T-helper 17 cell (primary cell): ENCODE results near the gene RAPGEF1. TPM values are rescaled to one million over a fixed set of nuclear protein-coding genes. Genes with fewer than 3 reads are reported as not detected.

Experiments
- ATAC-seq: fragments of 150-1000 bp; cut with Tn5 transposase; 2 replicates; pipeline ENCODE4 v1.10.0; 2021; ENCODE audit warnings: mild to moderate bottlenecking, moderate library complexity
- DNase-seq, 3 donors: peaks; one replicate each; pipeline versions ENCODE4 v3.0.0 to v3.0.0-alpha.2; 2020 to 2021
- H3K9me3 ChIP-seq: one replicate; pipeline ENCODE4 v1.7.0; 2013; ENCODE audit warnings: low read length, mild to moderate bottlenecking; ENCODE audit not compliant: control insufficient read depth, poor library complexity, severe bottlenecking
- H3K27ac Mint-ChIP-seq: one replicate; pipeline ENCODE4 v1.8.0; 2022; ENCODE audit warnings: mild to moderate bottlenecking, moderate library complexity, mixed read lengths
- H3K27me3 Mint-ChIP-seq: one replicate; pipeline ENCODE4 v1.8.0; 2022; ENCODE audit warnings: mixed read lengths
- H3K36me3 Mint-ChIP-seq: one replicate; pipeline ENCODE4 v1.8.0; 2022; ENCODE audit warnings: low read depth, mixed read lengths
- H3K4me1 Mint-ChIP-seq: one replicate; pipeline ENCODE4 v1.8.0; 2022; ENCODE audit warnings: mild to moderate bottlenecking, mixed read lengths
- H3K4me3 Mint-ChIP-seq: one replicate; pipeline ENCODE4 v1.8.0; 2022; ENCODE audit warnings: mild to moderate bottlenecking, moderate library complexity, mixed read lengths
- total RNA-seq, 4 donors: library from RNA in 2 of 4; stranded (reverse) in 2 of 4; gene quantifications; one replicate each; pipeline ENCODE4 v1.2.3 and lab custom pipeline; 2022 to 2026

Gene RAPGEF1
- total RNA-seq, 2 donors from 2014 or later: 176 to 209 TPM

DNA sequence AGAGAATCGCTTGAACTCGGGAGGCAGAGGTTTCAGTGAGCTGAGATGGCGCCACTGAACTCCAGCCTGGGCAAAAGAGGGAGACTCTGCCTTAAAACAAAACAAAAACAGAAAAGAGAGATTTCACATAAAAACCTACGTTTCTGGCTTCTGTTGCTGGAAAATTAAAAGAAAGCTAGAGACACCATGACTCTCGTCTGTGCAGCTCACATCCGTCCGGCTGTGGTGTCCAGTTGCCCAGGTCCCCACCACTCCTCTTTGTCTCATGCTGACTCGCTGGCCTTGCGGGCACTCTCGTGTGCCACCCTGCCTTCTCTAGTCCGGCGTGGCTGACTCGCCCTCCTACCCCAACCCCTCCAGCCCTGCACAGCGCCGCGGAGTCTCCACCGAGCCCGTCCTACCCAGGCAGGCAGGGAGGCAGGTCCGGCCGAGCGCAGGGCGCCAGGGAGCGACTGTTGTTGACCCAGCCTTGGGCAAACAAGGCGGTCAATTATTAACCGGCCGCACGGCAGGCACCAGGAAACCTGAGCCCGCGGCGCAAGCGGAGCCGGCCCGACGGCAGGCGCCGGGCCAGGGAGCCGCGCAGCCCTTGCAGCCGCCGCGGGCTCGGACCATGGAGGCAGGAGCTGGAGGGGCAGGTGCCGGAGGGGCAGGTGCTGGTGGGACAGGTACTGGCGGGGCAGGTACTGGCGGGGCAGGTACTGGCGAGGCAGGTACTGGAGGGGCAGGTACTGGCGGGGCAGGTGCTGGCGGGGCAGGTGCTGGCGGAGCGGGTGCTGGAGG lies 194.7 kb downstream of the RAPGEF1 start, which contains the start of gene PRRT1B:
Gene PRRT1B (plus strand): TSS at position 521 of the 783 bp plus-strand sequence. CDS start 93 bp downstream, at position 614.
- DNase-seq (no peak), ATAC-seq (no peak)
- Mint-ChIP-seq H3K36me3 (peaks cover 9% of the 10 kb centered on the region), H3K27me3 (peaks cover 33% of the 10 kb centered on the region), H3K4me1 (peaks cover 9% of the 10 kb centered on the region), H3K27ac (no peak within 1 kb of the TSS), H3K4me3 (peak within 1 kb of the TSS; percentile 77)
- H3K9me3 ChIP-seq: peaks cover 7% of the 10 kb centered on the region

DNA sequence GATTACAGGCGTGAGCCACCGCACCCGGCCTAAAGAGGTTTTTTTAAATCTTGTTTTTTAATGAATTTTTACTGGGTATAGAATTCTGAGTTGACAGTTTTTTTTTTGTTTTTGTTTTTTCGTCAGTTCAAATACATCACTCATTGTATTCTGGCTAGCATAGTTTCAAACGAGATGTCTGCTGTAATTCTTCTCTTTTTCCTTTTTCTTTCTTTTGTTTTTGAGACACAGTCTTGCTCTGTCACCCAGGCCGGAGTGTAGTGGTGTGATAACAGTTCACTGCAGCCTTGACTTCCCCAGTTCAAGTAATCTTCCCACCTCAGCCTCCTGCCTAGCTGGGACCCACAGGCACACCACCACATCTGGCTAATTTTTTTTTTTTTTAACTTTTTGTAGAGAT lies 196.7 kb downstream of the RAPGEF1 start:
- Mint-ChIP-seq H3K27ac (no peak overlapping the region), H3K4me1 (peaks cover 15% of the 10 kb centered on the region), H3K4me3 (no peak overlapping the region), H3K36me3 (peaks cover 7% of the 10 kb centered on the region), H3K27me3 (peaks cover 13% of the 10 kb centered on the region)
- peaks cover 7% of the 10 kb centered on the region for H3K9me3 ChIP-seq
- no peak for ATAC-seq
- no peak for DNase-seq

DNA sequence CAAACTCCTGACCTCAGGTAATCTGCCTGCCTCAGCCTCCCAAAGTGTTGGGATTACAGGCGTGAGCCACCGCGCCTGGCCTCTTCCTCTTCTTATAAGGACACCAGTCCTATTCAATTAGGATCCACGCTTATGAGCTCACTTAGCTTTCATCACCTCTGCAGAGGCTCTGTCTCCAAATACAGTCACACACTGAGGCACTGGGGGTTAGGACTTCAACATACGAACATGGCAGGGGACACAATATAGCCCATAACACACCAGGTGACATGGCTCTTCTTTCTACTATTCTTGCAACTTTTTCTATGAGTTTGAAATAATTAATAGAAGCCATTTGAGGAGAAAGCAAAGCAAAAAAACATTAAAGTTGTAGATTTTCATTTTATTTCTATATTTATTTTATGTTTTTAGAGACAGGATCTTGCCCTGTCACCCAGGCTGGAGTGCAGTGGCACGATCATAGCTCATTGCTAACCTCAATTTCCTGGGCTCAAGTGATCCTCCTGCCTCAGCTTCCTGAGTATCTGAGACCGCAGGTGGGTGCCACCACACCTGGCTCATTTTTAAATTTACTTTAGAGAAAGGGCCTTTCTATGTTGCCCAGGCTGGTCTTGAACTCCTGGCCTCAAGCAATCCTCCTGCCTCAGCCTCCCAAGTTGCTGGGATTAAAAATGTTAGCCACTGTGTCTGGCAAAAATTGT lies 200.5 kb downstream of the RAPGEF1 start:
- peaks cover 7% of the 10 kb centered on the region for H3K9me3 ChIP-seq
- Mint-ChIP-seq H3K4me1 (peaks cover 15% of the 10 kb centered on the region), H3K4me3 (peak overlapping the region; percentile 66), H3K36me3 (no peaks in the 10 kb centered on the region), H3K27ac (peak overlapping the region; percentile 84), H3K27me3 (no peaks in the 10 kb centered on the region)
- DNase-seq (no peak), ATAC-seq (peak; percentile 87)

DNA sequence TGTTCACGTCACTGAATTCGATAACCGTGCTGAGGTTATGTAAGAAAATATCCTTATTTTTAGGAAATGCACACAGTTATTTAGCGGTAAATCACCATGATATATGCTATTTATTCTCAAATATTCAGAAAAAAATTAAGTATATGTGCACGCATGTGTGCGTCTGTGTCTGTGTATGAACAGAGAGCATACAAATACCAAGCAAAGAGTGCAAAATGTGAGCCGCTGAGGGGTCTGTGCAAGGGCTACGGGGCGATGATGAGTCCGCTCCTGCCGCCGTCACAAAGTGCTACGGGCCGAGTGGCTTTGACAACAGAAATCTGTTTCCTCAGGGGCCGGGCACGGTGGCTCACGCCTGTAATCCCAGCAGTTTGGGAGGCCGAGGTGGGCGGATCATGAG lies 201.9 kb downstream of the RAPGEF1 start:
- H3K27ac Mint-ChIP-seq: no peak overlapping the region
- no peaks in the 10 kb centered on the region for H3K27me3 Mint-ChIP-seq
- no peaks in the 10 kb centered on the region for H3K36me3 Mint-ChIP-seq
- DNase-seq (no peak), ATAC-seq (no peak)
- H3K4me3 Mint-ChIP-seq: no peak overlapping the region
- no peaks in the 10 kb centered on the region for H3K9me3 ChIP-seq
- peaks cover 15% of the 10 kb centered on the region for H3K4me1 Mint-ChIP-seq

DNA sequence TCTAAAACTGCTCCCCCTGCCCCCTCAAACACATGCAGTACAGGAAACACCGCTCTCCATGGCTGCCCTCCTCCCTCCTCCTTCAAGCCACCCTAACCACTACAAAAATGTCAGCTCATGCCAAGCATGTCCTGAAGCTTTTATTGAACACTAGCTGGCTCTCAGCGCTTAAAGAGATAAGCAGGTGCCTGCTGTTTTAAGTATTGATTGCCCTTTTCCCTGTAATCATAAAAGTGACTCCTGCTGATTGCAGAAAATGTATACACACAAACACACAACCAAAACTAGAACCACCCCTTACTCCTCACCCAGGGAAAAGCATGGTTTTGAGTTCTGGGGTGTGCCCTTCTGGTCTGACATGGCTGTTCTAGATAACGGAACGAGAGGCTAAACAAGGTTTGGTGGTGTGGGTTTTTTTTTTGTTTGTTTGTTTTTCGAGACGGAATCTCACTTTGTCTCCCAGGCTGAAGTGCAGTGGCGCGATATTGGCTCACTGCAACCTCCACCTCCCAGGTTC lies 205.1 kb downstream of the RAPGEF1 start:
- H3K9me3 ChIP-seq: no peaks in the 10 kb centered on the region
- peak overlapping the region; percentile 57 for H3K4me3 Mint-ChIP-seq
- ATAC-seq (peak; percentile 23), DNase-seq (no peak)
- peaks cover 11% of the 10 kb centered on the region for H3K4me1 Mint-ChIP-seq
- no peaks in the 10 kb centered on the region for H3K36me3 Mint-ChIP-seq
- H3K27me3 Mint-ChIP-seq: no peaks in the 10 kb centered on the region
- no peak overlapping the region for H3K27ac Mint-ChIP-seq

DNA sequence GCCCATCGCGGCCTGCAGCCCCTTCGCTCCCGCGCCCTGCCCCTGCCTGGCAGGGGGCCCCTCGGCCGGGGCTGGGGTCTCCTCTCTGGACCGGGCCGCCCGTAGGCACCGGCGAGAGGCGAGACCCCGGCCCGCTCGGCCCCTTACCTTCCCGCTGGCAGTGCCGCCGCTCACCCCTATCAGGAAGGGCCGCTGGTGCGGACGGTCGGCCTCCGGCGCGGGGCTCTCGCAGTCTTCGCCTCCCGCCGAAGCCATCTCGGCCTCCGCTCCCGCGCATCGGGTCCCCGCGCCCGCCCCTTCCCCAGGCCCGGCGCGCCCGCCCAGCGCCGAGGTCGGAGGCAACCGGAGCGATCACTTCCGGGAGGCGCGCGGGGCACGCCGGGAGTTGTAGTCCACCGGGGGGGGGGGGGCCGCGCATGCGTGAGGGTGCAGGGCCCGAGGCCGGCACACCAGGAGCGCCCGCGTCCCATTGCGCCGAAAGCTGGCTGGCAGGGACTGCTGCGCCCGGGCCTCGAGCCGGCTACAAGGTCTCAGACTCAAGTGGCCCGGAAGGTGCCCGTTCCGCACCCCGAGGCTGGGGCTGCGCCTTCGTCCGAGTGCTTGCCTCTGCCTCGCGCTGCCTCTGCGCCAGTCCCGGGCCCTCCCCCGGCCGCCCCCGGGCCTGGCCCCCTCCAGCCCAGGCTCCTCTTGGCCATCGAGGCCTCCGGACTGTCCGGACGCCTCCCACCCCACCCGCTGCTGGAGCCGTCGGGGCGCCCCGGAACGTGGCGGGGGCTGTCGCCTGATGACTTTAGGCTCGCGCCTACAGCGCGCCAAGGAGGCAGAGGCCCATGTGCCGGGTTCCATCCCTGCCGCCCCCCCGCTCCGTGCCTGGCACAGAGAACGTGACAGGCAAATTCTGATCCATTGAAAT lies 208.7 kb downstream of the RAPGEF1 start, which contains the start of gene UCK1:
Gene UCK1 (minus strand): TSS at position 344 of the 913 bp plus-strand sequence. CDS start 89 bp downstream, at position 255.
- ATAC-seq (peak; percentile 98), DNase-seq (peak; percentile 61 to 76 (median 74))
- no peaks in the 10 kb centered on the region for H3K27me3 Mint-ChIP-seq
- H3K9me3 ChIP-seq: no peaks in the 10 kb centered on the region
- peak within 1 kb of the TSS; percentile 84 for H3K4me3 Mint-ChIP-seq
- no peaks in the 10 kb centered on the region for H3K36me3 Mint-ChIP-seq
- H3K27ac Mint-ChIP-seq: peak within 1 kb of the TSS; percentile 53
- peaks cover 7% of the 10 kb centered on the region for H3K4me1 Mint-ChIP-seq

DNA sequence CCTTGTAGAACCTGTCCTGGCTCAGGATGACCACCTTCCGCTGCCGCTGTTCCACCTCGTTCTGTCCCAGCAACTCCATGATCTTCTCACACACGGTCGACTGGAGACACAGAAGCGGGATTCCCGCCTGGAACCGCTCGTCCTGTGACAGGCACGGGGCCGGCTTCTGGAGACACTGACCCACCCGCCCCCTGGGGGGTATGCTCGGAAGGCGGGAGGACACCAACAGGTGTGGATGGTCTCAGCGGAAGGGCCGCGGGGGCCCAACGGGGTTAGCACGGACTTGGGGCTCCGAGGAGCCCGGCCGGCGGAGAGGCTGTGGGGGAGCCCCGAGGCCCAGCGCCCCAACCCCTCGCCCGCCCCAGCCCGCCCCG lies 209.3 kb downstream of the RAPGEF1 start:
- Mint-ChIP-seq H3K27ac (no peak overlapping the region), H3K4me1 (peaks cover 7% of the 10 kb centered on the region), H3K36me3 (no peaks in the 10 kb centered on the region), H3K27me3 (no peaks in the 10 kb centered on the region), H3K4me3 (peak overlapping the region; percentile 84)
- DNase-seq (no peak), ATAC-seq (peak; percentile 10)
- H3K9me3 ChIP-seq: no peaks in the 10 kb centered on the region

DNA sequence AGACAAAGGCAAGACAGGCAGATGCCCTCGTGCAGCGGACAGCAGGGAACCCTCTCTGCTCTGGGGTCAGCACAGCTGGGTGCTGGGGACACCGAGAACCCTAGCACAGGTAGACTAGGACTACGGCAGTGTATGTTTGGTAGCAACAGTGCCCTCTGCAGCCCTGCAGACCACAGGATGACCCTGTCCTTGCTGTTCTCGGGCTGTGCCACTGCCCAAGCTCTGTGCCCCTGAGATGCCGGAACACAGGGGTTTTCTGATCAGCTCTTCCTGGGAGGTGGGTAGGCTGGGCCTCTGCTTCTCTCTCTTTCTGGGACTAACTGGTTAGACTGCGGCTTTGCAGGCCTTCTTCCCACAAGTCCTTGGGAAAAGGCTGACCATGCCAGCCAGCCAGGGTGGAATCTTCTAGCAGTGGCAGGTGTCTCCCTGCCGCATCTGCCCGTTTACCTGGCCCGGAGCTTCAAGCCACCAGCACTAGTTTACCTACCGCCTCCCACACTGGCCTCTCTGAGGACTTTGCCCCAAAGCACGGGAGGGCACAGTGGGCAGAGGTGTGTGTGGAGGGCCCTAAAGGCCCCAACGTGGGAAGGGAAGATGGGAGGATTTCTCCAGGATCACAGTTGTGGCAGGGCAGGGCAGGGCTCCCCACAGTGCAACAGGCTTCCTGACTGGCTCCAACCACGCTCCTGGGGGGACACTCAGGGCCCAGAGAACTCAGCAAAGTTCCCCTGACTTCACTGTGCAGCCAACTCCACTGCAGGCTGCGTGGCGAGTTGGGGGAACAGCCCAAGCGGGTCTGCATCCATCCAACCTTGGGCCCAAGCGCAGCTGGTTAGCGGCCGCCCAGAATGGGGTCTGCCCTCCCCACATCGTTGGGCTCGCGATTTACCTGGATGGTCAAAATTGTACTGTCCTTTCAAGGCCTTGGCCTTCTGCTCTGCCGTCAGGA lies 210.0 kb downstream of the RAPGEF1 start:
- no peak for ATAC-seq
- Mint-ChIP-seq H3K27me3 (no peaks in the 10 kb centered on the region), H3K36me3 (no peaks in the 10 kb centered on the region), H3K27ac (peak overlapping the region; percentile 53), H3K4me3 (peak overlapping the region; percentile 84), H3K4me1 (peaks cover 6% of the 10 kb centered on the region)
- H3K9me3 ChIP-seq: no peaks in the 10 kb centered on the region
- DNase-seq: no peak

DNA sequence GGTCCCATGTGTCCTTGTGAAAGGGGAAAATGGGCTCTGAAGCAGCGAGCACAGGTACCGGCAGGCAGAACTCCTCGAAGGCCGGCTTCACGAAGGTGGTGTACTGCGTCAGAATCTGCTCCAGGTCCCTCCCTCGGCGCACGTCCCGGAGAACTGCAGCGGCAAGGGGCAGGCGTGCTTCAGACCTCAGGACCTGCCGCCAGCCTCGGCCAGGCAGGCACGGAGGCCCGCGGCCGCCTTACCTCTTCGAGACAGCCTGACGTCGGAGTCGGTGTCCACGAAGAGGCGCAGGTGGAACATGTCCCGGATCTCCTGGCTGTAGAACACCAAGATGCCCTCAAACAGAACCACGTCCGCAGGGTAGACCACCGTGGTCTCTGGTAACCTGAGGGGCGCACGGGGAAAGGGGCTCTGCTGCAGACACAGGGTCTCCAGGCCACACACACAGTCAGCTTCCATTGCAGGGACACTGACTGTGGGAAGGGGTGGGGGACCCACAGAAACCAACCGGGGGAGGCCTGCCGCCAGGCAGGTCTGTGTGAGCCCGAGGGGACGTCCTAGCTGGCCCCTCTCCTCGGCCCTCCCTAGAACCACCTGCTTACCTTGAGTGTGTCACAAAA lies 210.9 kb downstream of the RAPGEF1 start:
- DNase-seq (no peak), ATAC-seq (no peak)
- Mint-ChIP-seq H3K36me3 (no peaks in the 10 kb centered on the region), H3K27me3 (no peaks in the 10 kb centered on the region), H3K4me3 (no peak overlapping the region), H3K4me1 (no peaks in the 10 kb centered on the region), H3K27ac (no peak overlapping the region)
- H3K9me3 ChIP-seq: no peaks in the 10 kb centered on the region

DNA sequence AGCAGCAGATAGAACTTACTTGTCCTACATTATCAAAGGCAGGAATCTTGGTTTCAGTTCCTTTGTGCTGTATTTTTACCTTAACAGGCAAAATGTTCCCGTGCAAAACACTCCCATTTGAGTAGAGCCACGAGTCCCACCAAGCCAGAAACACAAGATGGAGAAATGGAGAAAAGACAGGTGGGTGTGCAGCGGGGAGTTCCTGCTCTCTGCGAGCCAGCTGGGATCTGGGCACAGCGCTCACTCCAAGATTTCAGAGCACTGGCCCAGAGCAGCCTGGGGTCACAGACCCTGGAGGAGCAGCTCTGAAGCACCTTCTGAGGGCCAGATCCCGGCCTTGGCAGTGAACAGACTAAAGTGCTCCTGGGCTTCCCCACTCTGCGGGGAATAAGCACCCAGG lies 211.7 kb downstream of the RAPGEF1 start:
- DNase-seq (no peak), ATAC-seq (no peak)
- H3K4me1 Mint-ChIP-seq: no peaks in the 10 kb centered on the region
- peak overlapping the region; percentile 84 for H3K27ac Mint-ChIP-seq
- H3K36me3 Mint-ChIP-seq: no peaks in the 10 kb centered on the region
- H3K4me3 Mint-ChIP-seq: peak overlapping the region; percentile 28
- no peaks in the 10 kb centered on the region for H3K9me3 ChIP-seq
- H3K27me3 Mint-ChIP-seq: no peaks in the 10 kb centered on the region
